H4 (cell line): Measurements from ENCODE around the gene HOMER3. TPM values are rescaled to one million over a fixed set of nuclear protein-coding genes. Genes with fewer than 3 reads are reported as not detected.
"Not testable (repeated sequence)": the region's sequence is repeated elsewhere in the genome, so short reads cannot be mapped to it uniquely, and the experiment has no call there.

Experiments
- DNase-seq: peaks from one replicate; pipeline ENCODE4 v3.0.0-alpha.2; 2015; ENCODE audit warnings: low spot score
- total RNA-seq: library from RNA; depleted of rRNA; stranded (reverse); fragments of >200 nt; shearing (Covaris generic); gene quantifications from 2 replicates; pipeline ENCODE4 v1.2.3, GENCODE V29; 2014

The HOMER3 gene
- total RNA-seq, 1 experiment from 2014 or later, result 32.5 TPM

DNA sequence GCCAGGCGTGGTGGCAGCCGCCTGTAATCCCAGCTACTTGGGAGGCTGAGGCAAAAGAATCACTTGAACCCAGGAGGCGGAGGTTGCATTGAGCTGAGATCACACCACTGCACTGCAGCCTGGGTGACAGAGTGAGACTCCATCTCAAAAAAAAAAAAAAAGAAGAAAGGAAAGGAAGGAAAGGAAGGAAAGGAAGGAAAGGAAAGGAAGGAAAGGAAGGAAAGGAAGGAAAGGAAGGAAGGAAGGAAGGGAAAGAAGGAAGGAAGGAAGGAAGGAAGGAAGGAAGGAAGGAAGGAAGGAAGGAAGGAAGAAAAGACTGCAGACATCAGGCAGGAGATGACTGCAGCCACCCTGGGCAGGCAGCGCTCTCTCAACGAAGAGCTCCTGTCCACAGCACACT lies 38.5 kb downstream of the HOMER3 start:
- not testable (repeated sequence) for DNase-seq

DNA sequence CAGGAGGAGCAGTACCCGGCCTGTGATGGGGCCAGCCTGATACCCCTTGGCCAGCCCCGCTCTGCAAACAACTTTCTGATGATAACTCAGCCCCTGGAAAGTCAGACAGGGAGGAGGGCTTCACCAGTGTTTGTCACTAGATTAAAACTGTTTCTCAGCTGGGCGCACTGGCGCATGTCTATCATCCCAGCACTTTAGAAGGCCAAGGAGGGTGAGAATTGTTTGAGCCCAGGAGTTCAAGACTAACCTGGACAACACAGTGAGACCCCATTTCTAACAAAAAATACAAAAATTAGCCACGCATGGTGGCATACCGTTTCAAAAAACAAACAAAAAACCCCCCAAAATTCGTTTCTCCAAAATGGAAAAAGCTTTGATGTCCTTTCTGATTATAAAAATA lies 39.5 kb downstream of the HOMER3 start:
- DNase-seq, result no peak

DNA sequence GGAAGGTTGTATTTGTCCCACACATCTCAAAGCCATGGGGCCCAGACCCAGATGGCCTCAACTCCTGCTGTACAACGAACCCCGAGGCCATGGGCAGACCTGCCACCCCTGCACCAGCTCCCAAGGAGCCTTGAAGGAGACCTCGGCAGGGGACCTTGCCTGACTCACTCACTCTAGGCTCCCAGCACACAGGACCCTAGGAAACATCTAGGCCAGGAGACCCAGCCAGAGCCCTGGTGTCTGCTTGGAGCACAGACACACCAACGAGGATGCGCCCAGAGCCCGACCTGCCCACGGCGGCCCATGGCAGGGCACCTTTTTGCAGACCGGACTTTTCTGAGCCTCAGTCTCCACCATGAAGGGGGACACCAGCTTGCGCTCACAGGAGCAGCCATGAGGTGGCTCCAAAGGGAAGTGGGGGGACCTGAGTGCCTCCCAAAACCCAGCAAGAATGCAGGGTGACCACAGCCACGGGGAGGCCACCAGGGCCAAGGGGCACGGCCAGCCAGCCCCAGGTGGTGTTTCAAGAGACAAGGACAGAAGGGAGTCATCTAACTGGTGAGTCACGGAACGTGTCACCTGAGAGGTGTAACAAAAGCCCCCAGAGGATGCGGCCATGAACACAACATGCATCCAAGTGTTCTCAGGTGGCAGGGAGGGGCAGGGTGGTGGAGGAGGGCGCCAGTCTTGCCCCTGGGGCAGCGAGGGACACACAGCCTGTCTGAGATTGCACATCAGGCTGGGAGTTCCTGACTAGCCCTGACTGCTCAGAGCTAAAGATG lies 40.1 kb downstream of the HOMER3 start:
- DNase-seq, result no peak

DNA sequence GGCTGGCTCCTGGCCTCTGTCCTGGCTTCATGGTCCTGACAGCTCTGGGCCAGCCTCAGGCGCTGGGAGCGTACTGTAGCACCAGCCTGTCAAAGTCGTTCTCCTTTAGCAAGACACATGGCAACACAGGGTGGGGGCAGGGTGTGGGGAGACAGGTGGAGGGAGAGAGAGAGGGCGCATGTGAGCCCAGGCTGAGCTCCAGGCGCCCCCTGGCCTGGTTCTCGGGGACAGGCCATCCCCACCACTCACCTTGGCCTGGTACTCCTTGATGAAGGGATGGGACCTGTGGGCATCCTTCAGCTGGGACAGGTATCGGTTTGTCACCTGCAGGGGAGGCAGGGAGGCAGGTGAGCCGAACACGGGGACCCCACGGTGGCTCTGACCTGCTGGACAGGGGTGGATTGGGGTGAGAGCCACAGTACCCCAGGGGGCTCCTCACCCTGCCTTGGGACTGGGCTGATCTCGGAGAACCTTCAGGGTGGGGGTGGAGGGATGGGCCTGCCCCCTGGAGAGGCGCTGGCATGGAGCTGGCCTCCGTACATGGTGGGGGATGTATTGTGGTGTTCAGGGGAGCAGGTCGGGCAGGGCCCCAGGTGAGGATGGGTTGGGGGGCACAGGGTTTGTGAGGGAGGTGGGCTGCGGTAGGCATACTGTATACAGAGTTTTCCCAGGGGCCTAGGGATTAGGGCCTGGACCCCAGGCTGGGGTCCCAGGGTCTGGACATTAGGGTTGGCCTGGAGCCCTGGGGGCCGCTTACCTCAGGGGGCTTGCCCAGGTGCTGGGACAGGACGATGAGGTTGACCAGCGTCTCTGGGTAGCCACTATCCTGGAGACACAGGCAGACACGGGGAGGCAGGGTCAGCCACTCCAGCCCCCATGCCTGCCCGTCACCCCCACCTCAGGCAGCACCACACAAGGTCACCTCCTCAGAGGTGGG lies 41.1 kb downstream of the HOMER3 start:
- no peak for DNase-seq

DNA sequence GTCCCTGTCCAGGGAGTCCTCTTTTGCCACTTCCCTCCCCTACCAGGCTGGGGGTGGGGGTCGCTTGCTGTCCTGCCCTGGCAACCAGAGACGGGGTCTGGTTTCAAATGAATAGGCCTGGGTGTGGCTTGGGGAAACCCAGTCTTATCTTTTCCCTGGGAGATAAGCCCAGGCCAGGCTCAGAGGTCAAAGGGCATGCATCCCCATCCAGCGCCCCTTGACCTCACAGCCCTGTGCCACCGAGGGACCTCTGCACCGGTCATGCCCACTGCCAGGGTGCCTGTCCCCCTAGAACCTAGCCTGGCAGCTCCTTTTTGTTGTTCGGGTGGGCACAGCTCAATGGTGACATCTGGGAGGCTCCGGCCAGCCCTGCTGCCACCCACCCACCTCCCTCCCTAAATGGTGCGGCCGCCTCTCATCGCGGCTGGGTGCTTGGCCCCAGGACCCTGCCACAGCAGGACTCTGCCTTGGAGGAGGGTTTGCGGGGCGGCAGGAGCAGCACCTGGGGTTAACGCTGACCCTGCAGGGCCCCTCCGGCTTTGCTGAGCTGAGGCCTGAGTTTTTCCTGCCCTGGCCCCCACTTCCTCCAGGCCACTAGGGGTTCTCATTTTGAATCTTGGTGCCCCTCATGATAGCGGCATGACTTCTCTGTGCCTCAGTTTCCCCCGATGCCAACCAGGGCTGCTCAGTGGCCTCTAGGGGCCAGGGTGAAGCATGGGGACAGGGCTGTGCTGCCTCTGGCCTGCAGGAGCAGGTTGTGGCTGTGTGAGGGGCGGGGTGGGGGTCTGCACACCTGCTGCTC lies 42.2 kb downstream of the HOMER3 start:
- DNase-seq, result no peak

DNA sequence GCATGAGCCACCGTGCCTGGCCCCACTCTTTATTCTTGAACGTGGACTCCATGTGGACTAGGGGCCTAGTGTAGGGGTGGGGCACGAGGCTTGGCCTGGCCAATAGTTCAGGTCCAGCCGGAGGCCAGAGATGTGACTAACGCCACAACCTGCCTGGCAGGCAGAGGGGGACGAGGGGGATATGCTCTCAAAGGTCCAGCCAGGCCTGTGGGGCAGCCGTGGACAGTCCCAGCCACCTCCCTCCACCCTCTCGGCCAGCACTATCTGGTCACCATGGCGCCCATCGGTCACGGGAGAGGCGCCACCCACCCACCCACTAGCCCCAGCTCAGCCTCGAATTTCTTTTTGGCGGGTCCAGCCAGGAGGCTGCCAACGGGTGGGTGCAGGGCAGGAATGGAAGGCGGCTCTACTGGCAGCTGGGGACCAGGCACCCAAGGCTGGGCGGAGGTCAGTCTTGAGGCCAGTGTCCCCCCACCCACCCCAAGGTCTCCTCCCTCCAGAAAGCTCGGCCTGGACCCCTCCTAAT lies 42.9 kb downstream of the HOMER3 start:
- no peak for DNase-seq

DNA sequence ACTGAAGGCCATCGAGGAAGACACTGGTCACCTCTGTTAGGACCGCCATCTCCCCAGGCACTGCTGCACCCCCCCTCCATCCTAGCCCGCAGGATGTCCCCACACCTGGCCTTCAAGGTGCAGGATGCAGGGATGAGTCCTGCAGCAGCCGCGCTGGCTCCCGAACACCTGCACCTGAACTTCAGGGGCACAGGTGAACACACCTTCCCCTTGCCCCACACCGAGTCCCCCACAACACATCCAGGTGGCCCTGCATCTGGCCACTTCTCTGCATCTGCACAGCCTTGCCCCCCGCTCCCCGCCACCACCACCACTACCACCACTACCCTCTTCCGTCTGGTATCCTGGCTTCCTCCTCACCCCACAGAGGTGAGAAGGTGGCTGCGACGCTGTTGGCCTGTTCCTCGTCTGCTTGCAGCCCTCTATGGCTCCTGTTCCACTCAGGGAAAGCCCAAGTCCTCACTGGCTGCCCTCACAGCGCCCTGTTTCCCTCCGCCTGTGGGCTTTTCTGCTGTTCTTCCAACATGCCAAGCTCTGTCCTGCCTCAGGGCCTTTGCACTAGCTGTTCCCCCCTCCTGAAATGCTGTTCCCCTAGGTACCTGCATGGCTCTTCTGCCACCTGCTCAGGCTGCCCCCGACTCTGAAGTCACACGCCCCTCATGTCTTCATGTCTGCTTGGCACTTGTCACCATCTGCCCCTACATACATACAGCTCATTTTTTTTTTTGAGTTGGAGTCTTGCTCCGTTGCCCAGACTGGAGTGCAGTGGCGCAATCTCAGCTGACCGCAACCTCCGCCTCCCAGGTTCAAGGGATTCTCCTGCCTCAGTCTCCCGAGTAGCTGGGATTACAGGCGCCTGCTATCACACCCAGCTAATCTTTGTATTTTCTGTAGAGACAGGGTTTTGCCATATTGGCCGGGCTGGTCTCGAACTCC lies 43.7 kb downstream of the HOMER3 start:
- no peak for DNase-seq

DNA sequence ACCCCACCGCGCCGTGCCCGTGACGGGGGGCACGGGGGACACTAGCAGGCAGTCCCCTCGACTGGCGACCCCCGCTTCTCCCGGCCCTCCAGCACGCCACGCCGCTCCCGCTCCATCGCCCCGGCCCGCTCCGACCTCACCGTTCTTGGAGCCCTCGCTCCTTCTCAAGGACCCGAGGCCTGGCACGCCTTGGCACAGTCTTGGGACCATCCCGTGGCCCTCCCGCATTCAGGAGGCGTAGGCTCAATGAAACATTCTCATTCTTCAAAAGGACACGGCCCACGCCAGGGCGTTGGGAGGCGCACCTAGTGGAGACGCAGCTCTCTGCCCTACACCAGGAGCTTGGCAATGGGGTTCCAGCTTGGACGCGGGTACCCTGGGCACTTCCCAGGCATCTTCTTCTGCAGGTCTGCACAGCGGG lies 44.6 kb downstream of the HOMER3 start:
- DNase-seq, result no peak

DNA sequence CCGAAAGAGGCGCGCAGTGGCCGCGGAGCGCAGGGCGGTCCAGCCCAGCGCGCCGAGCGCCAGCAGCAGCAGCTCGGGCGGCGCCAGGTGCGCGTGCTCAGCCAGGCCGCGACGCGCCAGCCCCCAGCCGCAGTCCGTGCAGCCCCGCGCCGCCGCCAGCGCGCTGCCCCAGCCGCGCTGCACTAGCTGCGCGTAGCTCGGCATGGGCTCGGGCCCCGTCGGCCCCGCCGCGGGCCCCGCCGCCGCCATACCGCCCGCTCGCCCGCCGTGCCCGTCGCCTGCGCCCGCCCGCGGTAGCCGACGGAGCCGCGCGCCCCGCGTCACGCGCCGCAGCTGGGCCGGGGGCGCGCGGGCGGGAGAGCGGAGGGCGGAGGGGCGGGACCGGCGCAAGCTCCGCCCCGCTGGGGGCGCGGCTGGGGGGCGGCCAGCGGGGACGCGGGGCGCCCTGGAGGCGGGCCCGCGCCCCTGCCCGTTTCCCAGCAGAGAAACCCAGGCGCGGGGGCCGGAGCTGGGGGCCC lies 45.1 kb downstream of the HOMER3 start, which contains the start of gene CERS1:
TSS of gene CERS1 (minus strand) at position 335 of the 518 bp plus-strand sequence. CDS start at position 249, 86 bp downstream.
- DNase-seq, result no peak

DNA sequence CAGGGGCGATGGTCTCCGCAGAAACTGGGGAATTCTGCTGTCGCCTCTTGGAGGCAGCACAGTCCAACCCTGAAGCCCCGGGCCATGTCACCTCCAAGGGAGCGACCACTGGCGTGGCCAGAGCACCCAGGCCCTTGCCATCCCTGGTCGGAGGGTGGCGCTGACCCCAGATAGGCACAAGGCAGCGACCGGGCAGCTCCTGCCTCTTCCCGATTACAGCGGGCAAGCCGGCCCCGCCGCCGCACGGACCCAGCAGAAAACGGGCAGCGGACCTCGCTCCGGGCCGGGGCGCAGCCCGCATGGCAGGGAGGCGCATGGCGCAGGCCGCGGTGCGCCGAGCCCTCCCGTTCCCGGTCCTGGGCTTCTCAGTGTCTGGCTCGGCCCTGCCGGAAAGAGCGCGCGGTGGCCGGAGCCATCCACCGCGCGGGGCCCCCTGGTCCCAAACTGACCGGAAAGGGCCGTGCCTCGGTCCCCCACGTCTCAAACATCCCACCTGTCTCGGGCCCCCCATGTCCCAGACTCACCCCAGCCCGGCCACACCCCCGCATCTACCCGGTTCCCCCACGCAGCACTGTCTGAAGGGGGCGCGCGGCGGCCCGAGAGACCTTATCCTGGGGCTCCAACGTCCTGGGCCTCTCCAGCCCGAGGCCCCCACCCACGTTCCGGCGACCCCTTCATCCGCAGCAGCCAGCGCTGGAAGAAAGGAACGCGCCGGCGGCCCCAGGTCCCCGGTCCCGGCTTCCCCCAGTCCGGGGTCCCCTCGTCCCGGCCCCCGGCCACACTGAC lies 45.8 kb downstream of the HOMER3 start:
- peak; percentile 49 for DNase-seq

DNA sequence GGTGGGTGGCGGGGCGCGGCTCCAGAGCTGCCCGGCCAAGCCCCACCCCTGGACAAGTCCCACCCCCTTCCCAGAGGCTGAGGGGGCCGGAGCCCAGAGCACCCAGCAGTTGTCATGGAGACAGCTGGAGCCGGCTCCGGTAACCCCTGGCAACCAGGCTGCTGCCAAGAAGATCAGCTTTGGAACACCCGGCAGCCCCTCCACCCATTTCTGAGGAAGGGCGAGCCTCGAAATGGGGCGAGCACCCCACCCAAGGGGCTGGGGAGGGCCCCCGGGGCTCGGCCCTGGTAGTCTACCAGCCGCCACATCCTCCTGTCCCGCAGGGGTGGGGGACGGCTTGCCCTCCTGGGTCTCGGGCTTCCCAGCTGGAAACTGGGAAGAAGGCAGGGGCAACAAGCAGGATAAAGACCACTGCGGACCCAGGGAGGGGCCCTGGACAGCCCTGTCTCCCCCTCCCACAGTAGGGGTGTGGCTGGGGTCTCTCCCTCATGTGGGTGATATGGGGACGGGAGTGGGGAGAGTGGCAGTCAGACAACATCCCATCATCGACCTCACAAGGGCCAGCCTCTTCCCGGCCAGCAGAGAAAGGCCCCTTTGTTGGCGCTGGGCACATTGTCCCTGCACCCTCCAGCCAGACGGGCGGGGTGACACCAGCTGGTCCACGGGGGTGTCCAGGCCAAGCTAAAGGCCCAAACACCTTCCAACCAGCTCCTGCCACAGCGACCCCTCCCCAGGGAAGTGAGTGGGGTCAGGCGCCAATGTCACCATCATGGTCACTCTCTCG lies 46.6 kb downstream of the HOMER3 start:
- DNase-seq, result no peak

DNA sequence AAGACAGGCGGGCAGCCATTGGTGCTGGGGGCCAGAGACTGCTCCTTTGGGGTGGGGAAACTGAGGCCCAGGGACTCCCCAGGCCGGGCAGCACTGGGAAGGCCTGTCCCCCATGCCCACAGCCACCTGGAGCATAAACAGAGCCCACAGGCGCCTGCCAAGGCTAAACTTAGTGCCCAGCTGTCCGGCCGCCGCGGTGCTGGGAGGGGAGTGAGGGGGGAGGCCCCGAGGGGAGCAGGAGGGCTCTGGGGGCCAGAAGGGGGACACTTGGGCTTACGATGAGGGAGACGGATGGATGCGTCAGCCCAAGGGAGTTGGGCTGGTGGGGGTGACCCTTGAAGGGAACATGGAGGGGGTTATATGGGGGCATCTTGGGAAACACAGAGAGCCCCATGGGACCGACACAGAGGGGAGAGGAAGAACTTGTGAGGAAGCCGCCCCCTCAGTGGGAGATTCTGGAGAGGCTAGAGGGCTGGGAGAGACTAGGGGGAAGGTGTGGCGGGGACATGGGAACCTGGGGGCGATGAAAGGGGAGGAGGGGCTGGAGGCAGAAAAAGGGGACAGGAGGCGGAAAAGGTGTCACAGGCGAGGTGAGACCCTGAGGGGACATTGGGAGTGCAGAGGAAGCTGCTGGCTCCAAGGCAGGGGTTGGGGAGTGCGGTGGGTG lies 47.3 kb downstream of the HOMER3 start:
- DNase-seq, result no peak

DNA sequence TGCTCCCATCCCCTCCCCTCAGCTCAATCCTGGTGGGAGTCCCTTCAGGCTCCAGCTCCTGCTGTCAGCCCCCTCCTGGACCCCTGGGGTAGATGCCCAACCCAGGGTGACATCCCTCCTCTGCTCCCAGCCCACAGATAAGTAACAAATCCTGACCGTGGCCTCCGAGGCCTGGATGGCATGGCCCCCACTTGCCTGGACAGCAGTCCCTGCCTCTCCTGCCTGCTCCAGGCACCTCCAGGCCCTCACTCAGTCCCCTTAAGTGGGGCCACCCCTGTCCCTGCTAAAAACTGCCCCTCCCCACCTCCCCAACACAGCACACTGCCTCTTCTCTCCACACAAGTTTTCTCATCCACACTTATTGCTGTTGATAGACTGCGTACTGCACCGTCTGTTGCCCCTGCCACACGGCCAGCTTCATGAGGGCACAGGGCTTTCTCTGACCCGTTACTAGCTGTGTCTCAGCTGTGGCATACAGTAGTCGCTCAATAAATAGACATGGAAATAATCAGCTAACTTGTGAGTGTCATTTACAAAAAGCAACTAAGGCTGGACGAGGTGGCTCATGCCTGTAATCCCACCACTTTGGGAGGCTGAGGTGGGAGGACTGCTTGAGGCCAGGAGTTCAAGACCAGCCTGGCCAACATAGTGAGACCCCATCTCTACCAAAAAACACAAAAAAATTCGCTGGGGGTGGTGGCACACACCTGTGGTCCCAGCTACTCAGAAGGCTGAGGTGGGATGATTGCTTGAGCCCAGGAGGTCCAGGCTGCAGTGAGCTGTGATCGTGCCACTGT lies 50.9 kb downstream of the HOMER3 start:
- no peak for DNase-seq

DNA sequence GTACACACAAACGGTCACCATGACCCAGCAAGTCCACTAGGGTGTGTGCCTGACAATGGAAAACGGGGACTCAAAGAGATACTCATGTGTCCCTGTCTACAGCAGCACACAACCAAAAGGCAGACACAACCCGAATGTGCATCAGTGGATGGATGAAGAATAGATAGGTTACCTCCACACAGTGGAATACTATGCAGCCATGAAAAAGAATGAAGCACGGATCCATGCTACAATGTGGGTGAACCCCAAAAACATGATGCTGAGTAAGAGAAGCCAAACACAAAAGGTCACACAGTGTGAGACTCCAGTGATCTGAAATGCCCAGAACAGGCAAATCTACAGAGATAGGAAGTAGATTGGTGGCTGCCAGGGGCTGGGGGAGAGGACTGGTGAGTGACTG lies 54.0 kb downstream of the HOMER3 start:
- DNase-seq, result no peak

DNA sequence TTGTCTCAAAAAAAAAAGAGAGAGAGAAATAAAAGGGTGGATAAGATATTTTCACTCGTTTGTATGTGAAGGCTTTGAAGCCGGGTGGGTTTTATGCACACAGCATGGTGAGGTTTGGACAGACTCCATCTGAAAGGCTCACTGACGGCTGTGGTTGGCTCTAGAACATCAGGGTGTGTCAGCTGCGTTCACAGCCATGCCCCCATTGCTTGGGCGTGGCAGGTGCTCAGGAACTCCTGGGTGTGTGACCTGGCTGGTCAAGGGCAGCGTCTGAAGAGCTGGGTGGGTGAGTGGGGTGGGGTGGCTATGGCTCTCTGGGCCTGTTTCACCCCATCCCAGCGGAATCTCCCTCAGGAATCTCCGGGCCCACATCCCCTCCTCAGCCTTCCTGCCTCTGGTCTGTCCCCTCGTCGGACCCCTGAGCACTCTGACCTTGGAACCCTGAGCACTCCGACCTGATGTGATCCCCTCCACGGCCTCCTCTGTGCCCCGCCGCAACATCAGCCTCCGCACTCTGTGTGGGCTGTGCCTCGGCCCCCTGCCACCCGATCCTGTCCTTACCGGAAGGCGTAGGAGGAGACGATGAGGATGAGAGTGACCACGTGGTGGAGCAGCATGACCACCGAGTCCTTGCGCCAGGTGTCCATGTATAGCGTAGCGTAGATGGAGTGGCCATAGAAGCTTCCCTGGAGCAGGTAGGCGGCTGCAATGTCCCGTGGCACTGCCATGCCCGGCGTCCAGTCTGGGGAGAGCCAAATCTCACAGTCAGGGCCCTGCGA lies 57.3 kb downstream of the HOMER3 start:
- DNase-seq, result no peak

DNA sequence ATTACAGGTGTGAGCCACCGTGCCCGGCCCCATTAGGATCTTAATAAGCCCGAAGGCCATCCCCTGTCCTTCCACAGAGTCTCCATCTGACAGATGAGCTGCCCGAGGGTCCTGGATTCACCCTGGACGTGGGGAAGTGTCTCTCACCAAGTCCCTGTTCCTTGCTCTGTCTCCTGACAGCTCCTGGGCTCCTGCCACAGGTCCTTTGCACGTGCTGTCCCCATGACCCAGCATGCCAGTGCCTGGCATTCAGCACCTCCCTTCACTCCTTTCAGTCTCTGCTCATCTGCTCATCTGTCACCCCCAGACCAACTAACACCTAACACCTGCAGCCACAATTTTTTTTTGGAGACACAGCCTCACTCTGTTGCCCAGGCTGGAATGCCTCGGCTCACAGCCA lies 59.5 kb downstream of the HOMER3 start:
- no peak for DNase-seq
